Subcutaneous adipose tissue (tissue), 4 donors: ENCODE data around the gene LRRC46. TPM values are rescaled to one million over a fixed set of nuclear protein-coding genes. Genes with fewer than 3 reads are reported as not detected.

Experiments
- total RNA-seq, 4 donors: library from RNA; depleted of rRNA; stranded (reverse); fragments of >200 nt; gene quantifications; one replicate each; pipeline ENCODE4 v1.1.0, GENCODE V29; 2016
- TF ChIP-seq, protein P1 (sequence below): fragments of 450-650 bp; IDR thresholded peaks from one replicate; pipeline ENCODE4 v1.5.1; 2016; ENCODE audit warnings: low read depth, mild to moderate bottlenecking, control low read depth, antibody characterized with exemption, moderate library complexity

Gene LRRC46
- total RNA-seq, 4 donors from 2014 or later: 0.66 TPM; not detected in 3

- TF ChIP-seq, protein P1, sequence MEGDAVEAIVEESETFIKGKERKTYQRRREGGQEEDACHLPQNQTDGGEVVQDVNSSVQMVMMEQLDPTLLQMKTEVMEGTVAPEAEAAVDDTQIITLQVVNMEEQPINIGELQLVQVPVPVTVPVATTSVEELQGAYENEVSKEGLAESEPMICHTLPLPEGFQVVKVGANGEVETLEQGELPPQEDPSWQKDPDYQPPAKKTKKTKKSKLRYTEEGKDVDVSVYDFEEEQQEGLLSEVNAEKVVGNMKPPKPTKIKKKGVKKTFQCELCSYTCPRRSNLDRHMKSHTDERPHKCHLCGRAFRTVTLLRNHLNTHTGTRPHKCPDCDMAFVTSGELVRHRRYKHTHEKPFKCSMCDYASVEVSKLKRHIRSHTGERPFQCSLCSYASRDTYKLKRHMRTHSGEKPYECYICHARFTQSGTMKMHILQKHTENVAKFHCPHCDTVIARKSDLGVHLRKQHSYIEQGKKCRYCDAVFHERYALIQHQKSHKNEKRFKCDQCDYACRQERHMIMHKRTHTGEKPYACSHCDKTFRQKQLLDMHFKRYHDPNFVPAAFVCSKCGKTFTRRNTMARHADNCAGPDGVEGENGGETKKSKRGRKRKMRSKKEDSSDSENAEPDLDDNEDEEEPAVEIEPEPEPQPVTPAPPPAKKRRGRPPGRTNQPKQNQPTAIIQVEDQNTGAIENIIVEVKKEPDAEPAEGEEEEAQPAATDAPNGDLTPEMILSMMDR: no peak
These were observed 21.2 kb upstream of the LRRC46 start for GRCh38 chr17:47810200-47810821.

DNA sequence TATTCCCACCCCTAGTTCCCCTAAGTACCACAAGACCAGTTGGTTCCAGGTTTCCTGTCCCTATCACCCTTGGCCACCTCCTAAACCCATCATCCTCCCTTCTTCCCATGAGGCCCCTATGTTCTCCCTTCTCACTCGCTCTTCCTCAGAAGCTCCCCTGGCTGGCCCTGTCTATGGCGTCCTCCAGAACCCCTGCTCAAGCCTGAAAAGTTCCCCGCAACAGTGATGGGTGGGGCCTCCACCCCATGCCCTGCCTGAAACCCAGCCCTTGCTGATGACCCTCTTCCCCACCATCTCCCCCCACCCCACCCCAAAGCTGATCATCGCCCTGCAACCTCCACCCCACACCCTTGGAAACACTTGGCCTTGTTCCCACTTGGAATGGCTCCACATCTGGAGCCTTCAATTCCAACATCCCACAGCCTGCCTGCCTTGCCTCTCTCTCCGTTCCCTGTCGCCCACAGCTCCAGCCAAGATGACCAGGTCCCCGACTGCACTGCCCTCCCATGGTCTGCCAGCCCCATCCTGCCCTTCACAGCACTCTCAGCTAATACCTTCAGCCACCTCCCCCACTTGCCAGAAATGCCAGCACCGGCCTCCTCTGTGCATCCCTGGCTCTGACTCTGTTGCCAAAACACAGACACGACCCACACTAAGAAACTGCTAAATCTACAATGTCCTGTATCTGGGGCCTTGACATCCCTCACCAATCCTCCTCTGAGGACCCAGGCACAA, 20.4 kb upstream of the LRRC46 start:
- TF ChIP-seq, protein P1: no peak

DNA sequence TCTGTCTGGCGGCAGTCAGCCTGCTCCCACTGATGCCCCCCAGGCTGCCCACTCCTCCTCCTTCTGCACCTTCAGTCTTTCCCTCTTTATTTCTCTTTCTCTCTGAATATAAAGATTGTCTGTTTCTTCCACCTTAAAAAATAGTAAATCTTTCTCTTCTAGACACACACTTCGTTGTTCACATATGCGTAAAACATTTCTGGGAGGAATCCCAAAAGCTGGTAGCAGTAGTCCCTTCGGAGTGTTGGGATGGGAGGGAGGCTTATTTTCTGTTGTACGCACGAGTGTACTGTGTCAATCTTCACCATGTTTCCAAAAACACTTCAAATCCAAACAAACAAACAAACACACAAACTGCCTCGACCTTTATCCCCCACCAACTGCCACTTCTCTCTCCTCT, 19.8 kb upstream of the LRRC46 start:
- TF ChIP-seq, protein P1: no peak

DNA sequence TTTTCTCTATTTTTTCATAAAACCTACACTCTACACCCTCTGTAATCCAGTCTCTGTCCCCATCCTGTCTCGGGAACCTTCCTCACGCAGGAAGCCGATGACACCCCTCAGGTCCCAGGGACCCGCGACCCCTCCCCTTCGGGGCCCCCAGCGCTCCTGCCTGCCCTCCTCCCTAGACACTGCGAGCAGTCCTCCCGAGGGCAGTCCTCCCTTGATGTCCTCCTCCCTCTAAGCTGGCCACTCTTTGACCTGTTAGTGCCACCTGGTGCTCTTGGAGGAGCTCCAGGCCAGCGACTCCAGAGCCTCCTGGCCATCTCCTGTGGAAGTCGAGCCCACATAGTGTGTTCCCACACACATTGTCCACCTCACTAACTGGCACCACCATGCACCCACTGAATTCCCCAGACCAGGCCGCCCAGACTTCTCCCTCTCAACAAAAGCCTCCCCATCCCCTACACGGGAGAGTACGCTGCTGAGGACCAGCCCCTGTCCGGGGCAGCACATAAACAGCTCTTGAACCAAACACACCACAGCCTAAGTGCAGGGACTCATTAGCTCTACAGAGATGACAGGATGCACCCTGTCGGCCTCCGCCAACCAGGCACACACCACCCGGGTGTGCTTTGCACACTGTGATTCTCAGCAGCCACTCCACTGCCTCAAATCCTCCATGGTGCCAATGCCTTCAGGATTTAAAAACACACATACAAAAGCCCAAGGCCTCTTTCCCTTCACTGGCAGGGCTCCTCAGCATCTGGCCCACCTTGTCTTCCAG, 19.1 kb upstream of the LRRC46 start:
- TF ChIP-seq, protein P1: no peak

DNA sequence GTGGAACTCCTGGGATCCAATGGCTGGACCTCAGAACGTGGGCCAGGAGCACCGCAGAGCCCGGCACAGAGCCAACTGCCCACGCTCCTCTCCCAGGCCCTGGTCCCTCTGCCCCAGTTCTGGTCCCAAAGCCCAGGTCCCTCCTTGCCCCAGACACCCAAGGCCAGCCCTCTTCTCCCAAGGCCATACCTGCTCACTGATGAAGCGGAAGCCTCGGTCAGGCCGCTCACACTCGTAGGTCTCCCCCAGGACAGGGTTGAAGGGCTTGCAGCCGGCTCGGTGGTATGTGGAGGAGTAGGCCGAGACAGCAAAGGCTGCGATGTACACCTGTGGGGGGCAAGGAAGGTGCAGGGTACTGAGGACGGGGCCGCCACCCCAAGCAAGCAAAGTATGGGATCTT, 18.4 kb upstream of the LRRC46 start:
- TF ChIP-seq, protein P1: no peak

DNA sequence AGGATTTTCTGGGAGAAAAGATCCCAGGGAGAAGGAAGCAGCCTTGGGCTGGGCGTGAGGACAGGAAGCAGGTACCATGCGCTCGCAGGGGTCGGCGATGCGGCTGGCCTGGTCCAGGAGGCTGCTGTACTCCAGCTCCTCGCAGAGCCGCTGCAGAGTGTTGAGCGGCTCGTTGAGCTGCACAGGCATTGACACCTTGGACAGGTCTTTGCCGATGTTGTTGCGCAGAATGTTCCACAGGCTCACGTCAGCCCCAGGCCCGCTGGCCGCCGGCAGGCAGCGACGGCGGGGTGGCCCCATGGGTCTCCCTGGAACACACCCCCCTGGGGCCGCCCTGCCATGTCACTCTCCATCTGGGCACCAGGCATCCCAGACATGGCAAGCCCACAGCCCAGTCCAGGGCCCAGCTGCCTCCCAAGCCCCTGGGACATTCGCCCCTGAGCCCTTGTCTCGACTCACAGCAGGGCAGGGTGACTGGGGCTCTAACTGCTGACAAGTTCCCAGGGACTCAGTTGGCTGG, 17.9 kb upstream of the LRRC46 start:
- TF ChIP-seq, protein P1: no peak
